CD4-positive, CD25-positive, alpha-beta regulatory T cell (primary cell): Measurements from ENCODE around the gene YY1AP1. TPM values are rescaled to one million over a fixed set of nuclear protein-coding genes. Genes with fewer than 3 reads are reported as not detected.
"Not testable (repeated sequence)": the region's sequence is repeated elsewhere in the genome, so short reads cannot be mapped to it uniquely, and the experiment has no call there.

Experiments used
- ATAC-seq, 2 donors: fragments of 150-1000 bp; cut with Tn5 transposase; one replicate each; pipeline ENCODE4 v1.10.0; 2021; ENCODE audit warnings: low read depth in 2 of 2, moderate number of reproducible peaks in 2 of 2, moderate library complexity in 1 of 2
- DNase-seq, 3 donors: peaks; one replicate each; pipeline versions ENCODE4 v3.0.0 to v3.0.0-alpha.2; 2012 to 2022; ENCODE audit warnings: mixed read lengths in 1 of 3
- H3K27ac ChIP-seq: one replicate; pipeline ENCODE4 v1.7.0; 2013; ENCODE audit warnings: mild to moderate bottlenecking, low read length; ENCODE audit not compliant: insufficient read depth, poor library complexity, severe bottlenecking
- H3K27me3 ChIP-seq: one replicate; pipeline ENCODE4 v1.7.0; 2013; ENCODE audit warnings: low read length; ENCODE audit not compliant: control insufficient read depth, insufficient read depth
- H3K36me3 ChIP-seq: one replicate; pipeline ENCODE4 v1.7.0; 2013; ENCODE audit warnings: mild to moderate bottlenecking, low read length, moderate library complexity; ENCODE audit not compliant: control insufficient read depth, insufficient read depth
- H3K4me1 ChIP-seq: 2 replicates; pipeline ENCODE4 v1.7.0; 2013; ENCODE audit warnings: mild to moderate bottlenecking, low read length; ENCODE audit not compliant: insufficient read depth, control insufficient read depth, poor library complexity, severe bottlenecking
- H3K4me3 ChIP-seq: one replicate; pipeline ENCODE4 v1.7.0; 2013; ENCODE audit warnings: low read depth, mild to moderate bottlenecking, low read length, moderate library complexity
- H3K9me3 ChIP-seq, 2 experiments: 1 replicate in 1 of 2; 2 replicates in 1 of 2; pipeline ENCODE4 v1.7.0; 2013; ENCODE audit warnings: low read length in 2 of 2, mild to moderate bottlenecking in 1 of 2, moderate library complexity in 1 of 2; ENCODE audit not compliant: control insufficient read depth in 2 of 2
- H3K27ac Mint-ChIP-seq, 3 donors: one replicate each; pipeline ENCODE4 v1.8.0; 2020 to 2022; ENCODE audit warnings: mild to moderate bottlenecking in 3 of 3, mixed read lengths in 3 of 3, moderate library complexity in 2 of 3
- H3K27me3 Mint-ChIP-seq: one replicate; pipeline ENCODE4 v1.8.0; 2022; ENCODE audit warnings: mild to moderate bottlenecking, mixed read lengths
- H3K36me3 Mint-ChIP-seq: one replicate; pipeline ENCODE4 v1.8.0; 2020; ENCODE audit warnings: mixed read lengths
- H3K4me1 Mint-ChIP-seq, 4 donors: one replicate each; pipeline ENCODE4 v1.8.0; 2020 to 2022; ENCODE audit warnings: mixed read lengths in 4 of 4, mild to moderate bottlenecking in 1 of 4
- H3K4me3 Mint-ChIP-seq, 4 donors: one replicate each; pipeline ENCODE4 v1.8.0; 2020 to 2022; ENCODE audit warnings: mild to moderate bottlenecking in 4 of 4, mixed read lengths in 4 of 4, moderate library complexity in 3 of 4
- H3K9me3 Mint-ChIP-seq, 7 donors: one replicate each; pipeline ENCODE4 v1.8.0; 2020 to 2022; ENCODE audit warnings: mixed read lengths in 7 of 7, mild to moderate bottlenecking in 3 of 7, moderate library complexity in 2 of 7
- polyA plus RNA-seq, 4 donors: library from polyadenylated mRNA; unstranded; fragments of 300-500 nt; fragmentation: Illumina TruSeq; gene quantifications; one replicate each; pipeline ENCODE4 v1.2.3, GENCODE V29; 2021
- total RNA-seq: library from RNA; stranded (reverse); gene quantifications from one replicate; pipeline ENCODE4 v1.2.3, GENCODE V29; 2022

The YY1AP1 gene
- total and polyA plus RNA-seq, 5 donors from 2014 or later, result 39.2 to 96.5 (median 43.9) TPM

- H3K4me3 ChIP-seq, H3K9me3 ChIP-seq, DNase-seq, H3K9me3 Mint-ChIP-seq, H3K27me3 ChIP-seq, H3K36me3 ChIP-seq, H3K27ac ChIP-seq, H3K4me1 ChIP-seq, H3K27ac Mint-ChIP-seq, H3K27me3 Mint-ChIP-seq, ATAC-seq: not testable (repeated sequence)
- peak overlapping the region in 2 of 4 donors; percentile 49 to 76 for H3K4me3 Mint-ChIP-seq
- H3K4me1 Mint-ChIP-seq, result peaks cover 0 to 14% (median 9%) of the 10 kb centered on the region in 4 donors
- peaks cover 11% of the 10 kb centered on the region for H3K36me3 Mint-ChIP-seq
These were observed 75.3 kb downstream of the YY1AP1 start for GRCh38 chr1:155613226-155613625.

- H3K36me3 Mint-ChIP-seq, result peaks cover 11% of the 10 kb centered on the region
- not testable (repeated sequence) for H3K9me3 Mint-ChIP-seq, H3K4me3 ChIP-seq, H3K4me1 ChIP-seq, H3K9me3 ChIP-seq, H3K36me3 ChIP-seq, H3K27ac ChIP-seq, H3K27me3 ChIP-seq, DNase-seq
- H3K4me1 Mint-ChIP-seq, result peaks cover 0 to 14% (median 9%) of the 10 kb centered on the region in 4 donors
- ATAC-seq, result peak; percentile 1 to 5
- H3K27me3 Mint-ChIP-seq, result peaks cover 10% of the 10 kb centered on the region
- H3K27ac Mint-ChIP-seq, result peak overlapping the region in 1 of 3 donors; percentile 94
- H3K4me3 Mint-ChIP-seq, result peak overlapping the region; percentile 96 to 100 (median 98)
These were observed 78.3 kb downstream of the YY1AP1 start for GRCh38 chr1:155610257-155610647.

- Mint-ChIP-seq H3K27me3 (peaks cover 10% of the 10 kb centered on the region), H3K9me3 (no peaks in the 10 kb centered on the region)
These were observed 78.9 kb downstream of the YY1AP1 start, which contains the start of gene MSTO1 for GRCh38 chr1:155609515-155610256. Gene MSTO1, plus strand, starts transcription at chr1:155610218. Its CDS starts 31 bp downstream, at chr1:155610249.

More at GRCh38 chr1:155609515-155610256, 78.9 kb downstream of the YY1AP1 start, which contains the start of gene MSTO1:
- DNase-seq (peak; percentile 89 to 96 (median 91)), ATAC-seq (peak; percentile 97 to 98)
- Histone ChIP-seq H3K27ac (peak within 1 kb of the TSS; percentile 65), H3K27me3 (no peaks in the 10 kb centered on the region), H3K36me3 (no peaks in the 10 kb centered on the region), H3K4me3 (peak within 1 kb of the TSS; percentile 82), H3K4me1 (no peaks in the 10 kb centered on the region), H3K9me3 (no peaks in the 10 kb centered on the region)
- peak within 1 kb of the TSS; percentile 96 to 100 (median 98) for H3K4me3 Mint-ChIP-seq
- peaks cover 10% of the 10 kb centered on the region for H3K36me3 Mint-ChIP-seq
- H3K27ac Mint-ChIP-seq, result peak within 1 kb of the TSS; percentile 87 to 97 (median 94)
- H3K4me1 Mint-ChIP-seq, result peaks cover 0 to 14% (median 9%) of the 10 kb centered on the region in 4 donors

Other genes starting within 250 kb of the YY1AP1 start
- gene ASH1L, start 126.0 kb downstream of the YY1AP1 start, total RNA-seq, result 97.8 TPM
- 10 to 100 TPM; 14.1 to 16.8 (median 15.1) TPM for gene ASH1L, start 126.0 kb downstream of the YY1AP1 start, polyA plus RNA-seq
- gene MSTO1, start 78.6 kb downstream of the YY1AP1 start, total RNA-seq, result 46.0 TPM
- gene MSTO1, start 78.6 kb downstream of the YY1AP1 start, polyA plus RNA-seq, result 10 to 100 TPM in 3 of 4 donors, 1 to 10 TPM in 1; 7.0 to 13.7 (median 11.6) TPM
- 120 TPM for gene DAP3, start 317 bp upstream of the YY1AP1 start, total RNA-seq
- gene DAP3, start 317 bp upstream of the YY1AP1 start, polyA plus RNA-seq, result 100 to 1,000 TPM; 117 to 133 (median 126) TPM
- gene GON4L, start 168.4 kb upstream of the YY1AP1 start, total RNA-seq, result 105 TPM
- gene GON4L, start 168.4 kb upstream of the YY1AP1 start, polyA plus RNA-seq, result 10 to 100 TPM; 22.3 to 35.3 (median 26.3) TPM
- 29.7 TPM for gene SYT11, start 170.8 kb upstream of the YY1AP1 start, total RNA-seq
- gene SYT11, start 170.8 kb upstream of the YY1AP1 start, polyA plus RNA-seq, result 10 to 100 TPM; 14.4 to 34.1 (median 18.7) TPM
- 55.8 TPM for gene RIT1, start 222.6 kb upstream of the YY1AP1 start, total RNA-seq
- gene RIT1, start 222.6 kb upstream of the YY1AP1 start, polyA plus RNA-seq, result 10 to 100 TPM; 25.0 to 32.1 (median 29.0) TPM
- gene KHDC4, start 245.6 kb upstream of the YY1AP1 start, total RNA-seq, result 60.1 TPM
- gene KHDC4, start 245.6 kb upstream of the YY1AP1 start, polyA plus RNA-seq, result 10 to 100 TPM in 1 of 4 donors, 1 to 10 TPM in 3; 7.4 to 10.8 (median 8.3) TPM